Measurements from ENCODE around the gene SNX27. TPM values are rescaled to one million over a fixed set of nuclear protein-coding genes. Genes with fewer than 3 reads are reported as not detected.
A peak's percentile ranks its signal among the peaks of the same experiment; 100 is the strongest.
"Not testable (repeated sequence)": the region's sequence is repeated elsewhere in the genome, so short reads cannot be mapped to it uniquely, and the experiment has no call there.

The SNX27 gene
- total and polyA plus RNA-seq, 11 donors, result 9.6 to 39.4 (median 29.0) TPM

GRCh38 chr1:151590961-151591360 lies 20.9 kb upstream of the SNX27 start:
- H3K4me3 ChIP-seq, result no peak overlapping the region
- DNase-seq (no peak), ATAC-seq (no peak)
- no peaks in the 10 kb centered on the region for H3K36me3 ChIP-seq
- H3K27ac ChIP-seq, result no peak overlapping the region
- intact Hi-C loops (cut with DNase I), result loop anchor here in 8 of 10 donors (5.0 to 10.0 kb wide), 5 partner anchors 141 to 246 kb away; partner anchors contain the start of genes C2CD4D (in 6 of the 8) and RORC (in 1 of the 8)
- no peak for TF ChIP-seq CTCF (IDR thresholded peaks at IDR 0.05)
- TF ChIP-seq POLR2A (IDR thresholded peaks at IDR 0.05), result no peak
- H3K9me3 ChIP-seq, result peaks cover 0 to 13% (median 1%) of the 10 kb centered on the region in 12 donors
- peaks cover 0 to 9% (median 0%) of the 10 kb centered on the region in 12 donors for H3K4me1 ChIP-seq
- H3K27me3 ChIP-seq, result peaks cover 0 to 5% (median 0%) of the 10 kb centered on the region in 9 donors
- WGBS, 4 donors, result 78 to 90% (median 83%) methylated on average over 3 of the region's 3 CpGs

GRCh38 chr1:151593730-151594129 lies 18.1 kb upstream of the SNX27 start:
- Histone ChIP-seq H3K4me3 (peak overlapping the region in 3 of 12 donors; percentile 5 to 18 (median 13)), H3K9me3 (peaks cover 0 to 13% (median 1%) of the 10 kb centered on the region in 12 donors), H3K36me3 (no peaks in the 10 kb centered on the region), H3K4me1 (peaks cover 0 to 7% (median 0%) of the 10 kb centered on the region in 12 donors), H3K27me3 (peaks cover 0 to 5% (median 0%) of the 10 kb centered on the region in 9 donors), H3K27ac (no peak overlapping the region)
- DNase-seq (no peak), ATAC-seq (no peak)
- no peak for TF ChIP-seq POLR2A (IDR thresholded peaks at IDR 0.05)
- TF ChIP-seq CTCF (IDR thresholded peaks at IDR 0.05), result no peak
- 15 to 23% (median 20%) methylated on average over 7 to 9 of the region's 9 CpGs for WGBS, 4 donors
- intact Hi-C loops (cut with DNase I), result loop anchor here (1.0 to 10.0 kb wide), 8 partner anchors 139 to 244 kb away; partner anchors contain the start of genes C2CD4D (in 6 of the 10) and RORC (in 1 of the 10)

- Histone ChIP-seq H3K27ac (no peak overlapping the region), H3K4me1 (peaks cover 0 to 7% (median 0%) of the 10 kb centered on the region in 12 donors), H3K27me3 (peaks cover 0 to 5% (median 0%) of the 10 kb centered on the region in 9 donors), H3K9me3 (peaks cover 0 to 13% (median 1%) of the 10 kb centered on the region in 12 donors), H3K36me3 (no peaks in the 10 kb centered on the region), H3K4me3 (peak overlapping the region in 3 of 12 donors; percentile 5 to 18 (median 13))
- WGBS, 4 donors, result 6 to 9% (median 8%) methylated on average over 12 of the region's 12 CpGs
- intact Hi-C loops (cut with DNase I), result loop anchor here (1.0 to 10.0 kb wide), 8 partner anchors 138 to 243 kb away; partner anchors contain the start of genes C2CD4D (in 6 of the 10) and RORC (in 1 of the 10)
- ATAC-seq (peak in 3 of 4 donors; percentile 61 to 67 (median 62)), DNase-seq (peak; percentile 60 to 84 (median 71))
- TF ChIP-seq POLR2A (IDR thresholded peaks at IDR 0.05) (no peak), CTCF (IDR thresholded peaks at IDR 0.05) (peak; percentile 79 to 94 (median 88))
Observed at GRCh38 chr1:151594143-151594625, 17.7 kb upstream of the SNX27 start.

GRCh38 chr1:151596166-151596953 lies 15.5 kb upstream of the SNX27 start:
- ATAC-seq, result no peak
- Histone ChIP-seq H3K27me3 (peaks cover 0 to 5% (median 0%) of the 10 kb centered on the region in 9 donors), H3K4me3 (no peak overlapping the region), H3K4me1 (peaks cover 0 to 7% (median 0%) of the 10 kb centered on the region in 12 donors), H3K36me3 (no peaks in the 10 kb centered on the region), H3K9me3 (peaks cover 0 to 4% (median 0%) of the 10 kb centered on the region in 12 donors), H3K27ac (no peak overlapping the region)
- intact Hi-C loops (cut with DNase I), result loop anchor here in 2 of 10 donors (5.0 to 10.0 kb wide), 3 partner anchors 152 to 241 kb away; partner anchors contain the start of genes C2CD4D (in 2 of the 2) and RORC (in 1 of the 2)
- no peak for TF ChIP-seq POLR2A (IDR thresholded peaks at IDR 0.05)
- TF ChIP-seq CTCF (IDR thresholded peaks at IDR 0.05), result no peak
- DNase-seq, result no peak
- 79 to 89% (median 84%) methylated on average over 5 of the region's 5 CpGs for WGBS, 4 donors

GRCh38 chr1:151602550-151602949 lies 9.3 kb upstream of the SNX27 start:
- H3K36me3 ChIP-seq; H3K4me3 ChIP-seq; ATAC-seq; H3K27me3 ChIP-seq; H3K4me1 ChIP-seq; DNase-seq; H3K27ac ChIP-seq; H3K9me3 ChIP-seq; intact Hi-C loops (cut with DNase I): not testable (repeated sequence)
- WGBS, 4 donors, result 80 to 87% (median 82%) methylated on average over 5 of the region's 5 CpGs

Measured in heart left ventricle (tissue), 16 donors.